Endodermal cell (in vitro differentiated cells): ENCODE measurements around the gene CAVIN2. TPM values are rescaled to one million over a fixed set of nuclear protein-coding genes. Genes with fewer than 3 reads are reported as not detected.

Experiments
- DNase-seq: peaks from one replicate; pipeline ENCODE4 v3.0.0-alpha.2; 2017
- H3K27ac ChIP-seq: 2 replicates; pipeline ENCODE4 v1.5.1; 2013; ENCODE audit warnings: mild to moderate bottlenecking, low read depth, low read length, moderate library complexity
- H3K27me3 ChIP-seq: 2 replicates; pipeline ENCODE4 v1.6.1; 2013; ENCODE audit warnings: mild to moderate bottlenecking, low read length, moderate library complexity; ENCODE audit not compliant: insufficient read depth, control insufficient read depth, poor library complexity, severe bottlenecking
- H3K36me3 ChIP-seq: 2 replicates; pipeline ENCODE4 v1.7.0; 2013; ENCODE audit warnings: mild to moderate bottlenecking, low read length, moderate library complexity; ENCODE audit not compliant: control insufficient read depth, insufficient read depth
- H3K4me1 ChIP-seq: one replicate; pipeline ENCODE4 v1.7.0; 2013; ENCODE audit warnings: low read length; ENCODE audit not compliant: control insufficient read depth, insufficient read depth
- H3K4me3 ChIP-seq: 2 replicates; pipeline ENCODE4 v1.5.1; 2013; ENCODE audit warnings: mild to moderate bottlenecking, low read length, moderate library complexity
- H3K9ac ChIP-seq: 2 replicates; pipeline ENCODE4 v1.6.1; 2013; ENCODE audit warnings: mild to moderate bottlenecking, low read length, moderate library complexity; ENCODE audit not compliant: poor library complexity, severe bottlenecking; ENCODE audit errors: extremely low read depth
- H3K9me3 ChIP-seq: 2 replicates; pipeline ENCODE4 v1.6.1; 2013; ENCODE audit warnings: mild to moderate bottlenecking, low read length, moderate library complexity; ENCODE audit not compliant: control insufficient read depth
- H3K27ac Mint-ChIP-seq: 2 replicates; pipeline ENCODE4 v1.8.0; 2020; ENCODE audit warnings: mixed read lengths
- H3K27me3 Mint-ChIP-seq: 2 replicates; pipeline ENCODE4 v1.8.0; 2021; ENCODE audit warnings: mild to moderate bottlenecking, mixed read lengths; ENCODE audit not compliant: insufficient read depth
- H3K36me3 Mint-ChIP-seq: 2 replicates; pipeline ENCODE4 v1.8.0; 2020; ENCODE audit warnings: low read depth, mixed read lengths
- H3K4me1 Mint-ChIP-seq: 2 replicates; pipeline ENCODE4 v1.8.0; 2020; ENCODE audit warnings: mixed read lengths
- H3K4me3 Mint-ChIP-seq: 2 replicates; pipeline ENCODE4 v1.8.0; 2020; ENCODE audit warnings: mild to moderate bottlenecking, moderate library complexity, mixed read lengths
- H3K9me3 Mint-ChIP-seq: 2 replicates; pipeline ENCODE4 v1.8.0; 2020; ENCODE audit warnings: mild to moderate bottlenecking, mixed read lengths
- WGBS, 2 experiments: methylation state at CpG; one replicate each; pipeline versions ENCODE4 v1.1.5 to v1.1.7; 2013; ENCODE audit warnings: missing lambda C conversion rate in 2 of 2, mixed read lengths in 1 of 2; ENCODE audit not compliant: insufficient coverage in 1 of 2, insufficient read length in 1 of 2; 5-methylcytosine and 5-hydroxymethylcytosine counted together
- total RNA-seq, 2 donors: library from RNA; stranded (reverse); fragmentation: NEBNext Ultra II Directional in 1 of 2; extraction: Animal tissue kit (Norgen Biotek cat#: 25700) in 1 of 2; gene quantifications; 2 replicates in 1 of 2; 3 replicates in 1 of 2; pipeline ENCODE4 v1.2.1, GENCODE V29; 2021
- TF ChIP-seq, protein P1 (sequence below): fragments of 200-600 bp; sonication (generic); conservative IDR thresholded peaks from 2 replicates; pipeline ENCODE4 v1.5.0; 2021; ENCODE audit warnings: antibody characterized with exemption, mild to moderate bottlenecking

CAVIN2 gene
- total RNA-seq, 2 donors from 2014 or later, result not detected

DNA sequence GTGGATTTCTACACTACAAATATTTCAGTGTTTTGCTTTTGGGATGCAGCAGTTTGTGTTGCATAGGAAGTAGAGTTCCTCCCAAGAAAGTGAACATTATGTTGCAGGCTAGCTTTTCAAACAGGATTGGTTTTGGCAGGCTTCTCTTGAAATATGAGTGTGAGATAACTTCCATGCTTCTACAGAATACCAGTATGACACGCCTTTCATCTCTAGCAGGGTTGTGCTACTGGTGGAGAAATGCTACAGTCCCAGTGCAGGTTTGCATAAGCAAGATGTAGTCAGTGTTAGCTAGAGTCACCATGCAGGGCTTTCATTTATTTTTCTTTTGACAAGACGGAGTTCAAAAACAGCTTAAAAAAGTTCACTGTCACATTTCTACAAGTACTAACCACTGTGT is 17.1 kb upstream of the CAVIN2 start:
- no peaks in the 10 kb centered on the region for H3K27me3 Mint-ChIP-seq
- no peaks in the 10 kb centered on the region for H3K27me3 ChIP-seq
- no peak for DNase-seq
- H3K4me1 Mint-ChIP-seq, result peaks cover 2% of the 10 kb centered on the region
- TF ChIP-seq, protein P1, sequence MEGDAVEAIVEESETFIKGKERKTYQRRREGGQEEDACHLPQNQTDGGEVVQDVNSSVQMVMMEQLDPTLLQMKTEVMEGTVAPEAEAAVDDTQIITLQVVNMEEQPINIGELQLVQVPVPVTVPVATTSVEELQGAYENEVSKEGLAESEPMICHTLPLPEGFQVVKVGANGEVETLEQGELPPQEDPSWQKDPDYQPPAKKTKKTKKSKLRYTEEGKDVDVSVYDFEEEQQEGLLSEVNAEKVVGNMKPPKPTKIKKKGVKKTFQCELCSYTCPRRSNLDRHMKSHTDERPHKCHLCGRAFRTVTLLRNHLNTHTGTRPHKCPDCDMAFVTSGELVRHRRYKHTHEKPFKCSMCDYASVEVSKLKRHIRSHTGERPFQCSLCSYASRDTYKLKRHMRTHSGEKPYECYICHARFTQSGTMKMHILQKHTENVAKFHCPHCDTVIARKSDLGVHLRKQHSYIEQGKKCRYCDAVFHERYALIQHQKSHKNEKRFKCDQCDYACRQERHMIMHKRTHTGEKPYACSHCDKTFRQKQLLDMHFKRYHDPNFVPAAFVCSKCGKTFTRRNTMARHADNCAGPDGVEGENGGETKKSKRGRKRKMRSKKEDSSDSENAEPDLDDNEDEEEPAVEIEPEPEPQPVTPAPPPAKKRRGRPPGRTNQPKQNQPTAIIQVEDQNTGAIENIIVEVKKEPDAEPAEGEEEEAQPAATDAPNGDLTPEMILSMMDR, result no peak
- H3K4me3 Mint-ChIP-seq, result no peak overlapping the region
- no peaks in the 10 kb centered on the region for H3K36me3 ChIP-seq
- WGBS, 2 experiments, result 96 to 100% methylated on average over 1 to 2 of the region's 2 CpGs
- H3K4me1 ChIP-seq, result peaks cover 3% of the 10 kb centered on the region
- no peak overlapping the region for H3K4me3 ChIP-seq
- no peak overlapping the region for H3K27ac ChIP-seq
- no peak overlapping the region for H3K27ac Mint-ChIP-seq
- H3K9me3 ChIP-seq, result no peaks in the 10 kb centered on the region
- H3K9me3 Mint-ChIP-seq, result peaks cover 7% of the 10 kb centered on the region
- no peaks in the 10 kb centered on the region for H3K36me3 Mint-ChIP-seq
- no peak overlapping the region for H3K9ac ChIP-seq

DNA sequence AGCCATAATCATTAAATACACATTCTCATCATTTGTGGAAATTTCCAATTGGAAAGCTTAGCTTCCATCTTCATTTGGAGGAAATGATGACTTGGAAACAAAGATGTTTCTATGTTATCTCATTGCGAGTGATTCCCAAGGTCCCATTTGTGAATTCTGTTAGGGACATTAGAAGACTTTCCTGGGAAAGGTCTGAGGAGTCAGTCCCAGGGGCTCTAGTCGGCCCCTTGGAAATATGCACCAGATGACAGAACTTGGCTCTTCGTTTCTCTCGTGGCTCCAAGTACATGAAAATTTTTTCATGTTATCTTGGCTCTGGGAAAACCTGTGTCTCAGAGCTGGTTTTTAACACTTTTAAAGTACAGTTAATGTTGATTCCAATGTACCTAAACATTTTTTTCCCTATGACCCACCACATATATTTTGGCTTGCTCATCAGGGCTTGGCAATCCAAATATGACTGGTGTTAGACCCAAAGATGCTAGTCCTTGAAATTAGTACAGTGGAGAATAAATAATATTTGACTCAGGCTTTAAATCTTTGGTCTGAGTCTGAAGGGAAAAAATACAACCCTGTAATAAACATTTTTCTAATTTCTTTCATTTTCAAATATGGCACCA is 15.4 kb upstream of the CAVIN2 start:
- Histone ChIP-seq H3K36me3 (no peaks in the 10 kb centered on the region), H3K4me3 (no peak overlapping the region), H3K9me3 (no peaks in the 10 kb centered on the region), H3K9ac (no peak overlapping the region), H3K27me3 (no peaks in the 10 kb centered on the region), H3K27ac (no peak overlapping the region), H3K4me1 (peaks cover 3% of the 10 kb centered on the region)
- Mint-ChIP-seq H3K4me3 (no peak overlapping the region), H3K36me3 (no peaks in the 10 kb centered on the region), H3K9me3 (peaks cover 7% of the 10 kb centered on the region), H3K27me3 (no peaks in the 10 kb centered on the region), H3K27ac (no peak overlapping the region), H3K4me1 (no peaks in the 10 kb centered on the region)
- TF ChIP-seq, protein P1, result no peak
- DNase-seq, result no peak
- 80 to 82% methylated on average over 4 of the region's 4 CpGs for WGBS, 2 experiments

DNA sequence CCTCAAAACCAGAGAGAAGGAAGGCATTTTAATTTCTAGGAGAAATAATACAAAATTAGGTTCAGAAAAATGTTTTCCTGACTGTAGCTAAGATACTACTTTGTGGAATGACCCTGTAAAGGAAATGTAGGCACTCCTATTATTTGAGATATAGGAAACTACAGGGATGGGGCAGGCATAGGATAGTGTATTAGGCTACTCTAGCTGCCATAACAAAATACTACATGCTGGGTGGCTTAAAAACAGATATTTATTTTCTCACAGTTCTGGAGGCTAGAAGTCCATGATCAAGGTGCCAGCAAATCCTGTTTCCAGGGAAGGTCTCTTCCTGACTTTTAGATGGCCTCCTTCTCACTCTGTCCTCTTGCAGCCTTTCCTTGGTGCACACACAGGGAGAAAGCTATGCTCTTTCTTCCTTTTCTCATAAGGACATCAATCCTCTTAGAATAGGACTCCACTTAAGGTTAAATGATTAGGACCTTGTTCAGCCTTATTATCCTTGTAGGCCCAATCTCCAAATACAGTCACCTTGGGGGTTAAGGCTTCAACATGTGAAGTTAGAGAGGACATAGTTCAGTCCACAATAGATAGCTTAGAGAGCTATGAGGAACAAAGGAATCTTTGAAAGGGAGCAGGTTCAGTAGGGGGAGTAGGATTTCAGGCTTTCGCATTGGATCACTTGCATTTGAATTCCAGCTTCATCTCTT is 14.0 kb upstream of the CAVIN2 start:
- 80 to 86% methylated on average over 1 of the region's 1 CpG for WGBS, 2 experiments
- no peak overlapping the region for H3K27ac ChIP-seq
- no peaks in the 10 kb centered on the region for H3K27me3 ChIP-seq
- no peaks in the 10 kb centered on the region for H3K9me3 ChIP-seq
- no peaks in the 10 kb centered on the region for H3K36me3 ChIP-seq
- Mint-ChIP-seq H3K4me1 (no peaks in the 10 kb centered on the region), H3K4me3 (no peak overlapping the region), H3K9me3 (peaks cover 7% of the 10 kb centered on the region), H3K27ac (no peak overlapping the region), H3K36me3 (no peaks in the 10 kb centered on the region), H3K27me3 (no peaks in the 10 kb centered on the region)
- TF ChIP-seq, protein P1, result no peak
- no peak overlapping the region for H3K4me3 ChIP-seq
- peaks cover 3% of the 10 kb centered on the region for H3K4me1 ChIP-seq
- no peak overlapping the region for H3K9ac ChIP-seq
- no peak for DNase-seq
